HG03565 (cell line): ENCODE measurements around the gene ID1.
"Not testable (repeated sequence)": the region's sequence is repeated elsewhere in the genome, so short reads cannot be mapped to it uniquely, and the experiment has no call there.

Experiments
- ATAC-seq: cut with Tn5 transposase; IDR thresholded peaks from one replicate; pipeline ENCODE4 v1.9.1; 2021; ENCODE audit warnings: mild to moderate bottlenecking, moderate library complexity; ENCODE audit not compliant: unreplicated experiment

Gene ID1

DNA sequence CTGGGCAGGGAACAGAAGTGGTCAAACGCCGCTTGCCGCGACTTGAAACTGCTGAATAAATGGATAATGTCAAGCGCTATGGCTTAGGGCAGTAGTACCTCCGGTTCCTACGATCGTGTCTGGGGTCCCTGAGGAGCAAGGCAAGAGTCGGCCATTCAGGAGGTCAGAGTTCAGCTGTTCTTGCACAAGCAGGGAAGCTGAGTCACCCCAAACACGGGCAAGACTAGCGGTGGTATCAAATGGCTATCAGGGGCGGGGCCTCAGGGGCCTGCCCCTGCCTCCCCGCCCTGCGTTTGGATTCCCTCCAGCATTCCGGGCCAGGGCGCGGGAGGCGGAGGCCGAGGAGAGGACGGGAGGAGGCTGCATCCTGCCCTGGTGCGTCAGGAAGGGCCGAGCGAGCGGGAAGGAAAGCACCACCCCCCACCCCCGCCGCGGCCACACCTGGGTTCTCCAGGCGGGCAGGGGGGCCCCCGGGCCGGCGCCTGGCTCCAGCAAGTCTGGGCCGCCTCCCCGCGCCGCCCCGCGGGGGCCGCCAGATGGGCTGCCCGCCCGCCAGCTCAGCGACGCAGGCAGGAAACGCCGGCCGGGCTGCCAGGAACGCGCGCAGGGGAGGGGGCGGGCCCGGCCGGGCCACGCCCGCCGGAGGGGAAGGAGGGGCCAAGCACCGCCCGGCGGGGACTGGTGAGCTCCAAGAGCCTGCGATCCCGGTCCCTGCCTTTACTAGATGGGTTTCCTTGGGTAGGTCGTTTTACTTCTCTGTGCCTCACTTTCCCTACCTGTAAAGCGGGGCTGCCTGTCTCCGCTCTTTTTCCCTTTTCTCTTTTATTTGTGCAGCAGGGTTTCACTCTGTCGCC is 32.2 kb upstream of the ID1 start:
- peak; percentile 78 for ATAC-seq

DNA sequence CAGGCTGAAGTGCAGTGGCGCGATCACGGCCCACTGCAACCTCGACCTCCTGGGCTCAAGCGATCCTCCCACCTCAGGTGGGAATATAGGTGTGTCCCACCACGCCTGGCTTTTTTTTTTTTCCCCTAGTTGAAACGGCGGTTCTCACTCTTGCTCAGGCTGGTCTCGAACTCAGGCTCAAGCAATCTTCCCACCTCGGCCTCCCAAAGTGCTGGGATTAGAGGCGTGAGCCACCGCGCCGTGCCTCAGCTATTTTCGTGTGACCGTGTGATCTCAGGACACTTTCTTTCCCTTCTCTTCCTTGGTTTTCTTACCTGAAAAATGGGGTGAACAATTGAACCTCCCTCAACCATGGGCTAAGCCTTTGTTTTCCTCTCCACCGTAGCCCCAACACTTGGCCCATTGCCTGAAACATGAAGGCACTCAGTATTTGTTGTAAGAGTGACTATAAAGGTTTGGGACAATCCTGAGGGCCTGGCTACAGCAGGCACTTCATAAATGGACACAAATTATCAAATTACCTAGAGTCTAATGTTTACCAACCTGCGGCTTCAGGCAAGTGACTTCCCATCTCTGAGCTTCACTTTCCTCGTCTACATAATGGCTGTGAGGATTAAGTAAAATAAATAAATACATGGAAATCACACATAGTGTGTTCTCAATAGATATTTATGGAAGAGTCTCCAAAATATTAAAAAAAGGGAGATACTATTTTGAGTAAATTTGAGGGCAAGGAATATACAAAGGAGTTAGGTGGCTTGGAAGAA is 31.4 kb upstream of the ID1 start:
- no peak for ATAC-seq

DNA sequence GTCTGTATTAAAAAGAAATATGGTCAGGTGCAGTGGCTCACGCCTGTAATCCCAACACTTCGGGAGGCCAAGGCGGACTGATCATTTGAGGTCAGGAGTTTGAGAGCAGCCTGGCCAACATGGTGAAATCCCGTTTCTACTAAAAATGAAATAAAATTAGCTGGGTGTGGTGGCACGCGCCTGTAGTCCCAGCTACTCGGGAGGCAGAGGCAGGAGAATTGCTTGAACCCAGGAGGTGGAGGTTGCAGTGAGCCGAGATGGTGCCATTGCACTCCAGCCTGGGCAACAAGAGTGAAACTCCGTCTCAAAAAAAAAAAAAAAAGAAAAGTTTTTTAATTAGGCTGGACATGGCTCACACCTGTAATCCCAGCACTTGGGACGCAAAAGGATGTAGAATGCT is 30.1 kb upstream of the ID1 start:
- not testable (repeated sequence) for ATAC-seq

DNA sequence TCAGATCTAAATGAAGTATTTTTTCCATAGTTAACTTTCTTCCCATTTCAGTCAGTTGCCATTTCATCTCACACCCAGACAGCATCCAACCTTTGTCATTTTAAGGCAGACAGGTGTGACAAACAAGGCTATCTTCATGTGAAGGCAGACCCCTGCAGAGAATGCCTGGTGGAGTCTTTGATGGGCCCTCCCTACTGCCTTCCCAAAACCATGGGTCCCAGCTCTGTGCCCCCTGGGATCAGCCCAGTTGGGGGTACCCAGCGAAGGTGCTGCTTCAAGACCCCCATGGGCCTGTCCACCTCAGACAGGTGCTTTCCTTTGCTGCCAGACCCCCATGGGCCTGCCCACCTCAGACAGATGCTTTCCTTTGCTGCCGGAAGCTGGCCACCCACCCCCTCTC is 28.3 kb upstream of the ID1 start:
- ATAC-seq = no peak

DNA sequence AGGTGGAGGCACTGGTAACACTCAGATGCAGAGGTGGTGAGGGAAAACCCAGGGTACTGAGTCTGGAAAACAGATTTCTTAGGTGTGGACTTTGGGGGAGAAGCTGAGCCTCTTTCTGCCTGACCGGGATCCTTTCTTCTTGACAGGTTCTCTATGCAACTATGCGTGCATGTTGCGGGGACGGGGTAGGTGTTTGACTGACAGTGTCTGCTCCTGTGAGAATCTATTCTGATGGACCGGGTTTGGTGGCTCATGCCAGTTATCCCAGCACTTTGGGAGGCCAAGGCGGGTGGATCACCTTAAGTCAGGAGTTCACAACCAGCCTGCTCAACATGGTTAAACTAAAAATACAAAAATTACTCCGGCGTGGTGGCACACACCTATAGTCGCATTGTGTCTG is 27.9 kb upstream of the ID1 start:
- ATAC-seq = no peak

DNA sequence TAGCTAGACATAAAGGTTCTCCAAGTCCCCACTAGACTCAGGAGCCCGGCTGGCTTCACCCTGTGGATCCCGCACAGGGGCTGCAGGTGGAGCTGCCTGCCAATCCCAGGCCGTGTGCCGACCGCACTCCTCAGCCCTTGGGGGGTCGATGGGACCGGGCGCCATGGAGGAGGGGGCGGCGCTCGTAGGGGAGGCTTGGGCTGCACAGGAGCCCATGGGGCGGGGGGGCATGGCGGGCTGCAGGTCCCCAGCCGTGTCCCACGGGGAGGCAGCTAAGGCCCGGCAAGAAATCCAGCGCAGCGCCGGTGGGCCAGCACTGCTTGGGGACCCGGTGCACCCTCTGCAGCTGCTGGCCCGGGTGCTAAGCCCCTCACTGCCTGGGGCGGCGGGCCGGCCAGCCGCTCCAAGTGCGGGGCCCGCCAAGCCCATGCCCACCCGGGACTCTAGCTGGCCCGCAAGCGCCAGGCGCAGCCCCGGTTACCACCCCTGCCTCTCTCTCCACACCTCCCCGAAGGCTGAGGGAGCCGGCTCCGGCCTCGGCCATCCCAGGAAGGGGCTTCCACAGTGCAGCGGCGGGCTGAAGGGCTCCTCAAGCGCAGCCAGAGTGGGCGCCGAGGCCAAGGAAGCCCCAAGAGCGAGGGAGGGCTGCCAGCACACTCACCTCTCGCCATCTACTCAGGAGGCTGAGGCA is 26.5 kb upstream of the ID1 start:
- ATAC-seq = no peak

DNA sequence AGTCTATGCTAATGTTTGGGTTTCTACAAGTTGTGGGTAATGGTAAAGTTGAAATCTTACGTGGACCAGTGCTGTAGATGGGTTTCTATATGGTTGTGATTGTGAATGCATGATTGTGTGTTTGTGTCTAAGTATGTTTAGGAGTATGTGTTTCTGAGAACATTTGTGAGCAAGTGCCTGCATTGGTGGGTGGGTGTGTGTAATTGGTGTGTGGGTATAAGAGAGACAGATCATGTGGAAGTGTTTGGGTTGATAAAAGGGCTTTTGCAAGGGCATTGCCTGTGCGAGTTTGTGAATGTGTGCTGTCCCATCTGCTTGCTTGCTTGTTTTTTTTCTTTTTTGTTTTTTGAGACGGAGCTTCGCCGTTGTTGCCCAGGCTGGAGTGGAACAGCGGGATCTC is 25.8 kb upstream of the ID1 start:
- no peak for ATAC-seq

DNA sequence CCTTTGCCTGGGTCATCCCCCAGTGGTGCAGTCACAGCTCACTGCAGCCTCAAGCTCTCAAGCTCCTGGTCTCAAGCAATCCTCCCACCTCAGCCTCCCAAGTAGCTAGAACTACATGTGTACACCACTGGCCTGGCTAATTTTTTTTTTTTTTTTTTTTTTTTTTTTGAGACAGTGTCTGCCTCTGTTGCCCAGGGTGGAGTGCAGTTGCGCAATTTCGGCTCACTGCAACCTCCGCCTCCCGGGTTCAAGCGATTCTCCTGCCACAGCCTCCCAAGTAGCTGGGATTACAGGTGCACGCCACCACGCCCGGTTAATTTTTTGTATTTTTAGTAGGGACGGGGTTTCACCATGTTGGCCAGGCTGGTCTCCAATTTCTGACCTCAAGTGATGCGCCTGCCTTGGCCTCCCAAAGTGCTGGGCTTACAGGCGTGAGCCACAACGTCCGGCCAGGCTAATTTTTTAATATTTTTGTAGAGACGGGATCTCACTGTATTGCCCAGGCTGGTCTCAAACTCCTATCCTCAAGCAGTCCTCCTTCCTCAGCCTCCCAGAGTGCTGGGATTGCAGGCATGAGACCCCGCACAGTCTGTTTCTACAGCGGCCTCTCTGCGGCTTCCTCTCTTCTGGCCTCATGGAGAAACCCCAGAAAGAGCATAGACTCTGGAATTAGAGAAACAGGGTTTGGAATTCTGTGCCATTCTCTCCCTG is 25.0 kb upstream of the ID1 start:
- not testable (repeated sequence) for ATAC-seq

DNA sequence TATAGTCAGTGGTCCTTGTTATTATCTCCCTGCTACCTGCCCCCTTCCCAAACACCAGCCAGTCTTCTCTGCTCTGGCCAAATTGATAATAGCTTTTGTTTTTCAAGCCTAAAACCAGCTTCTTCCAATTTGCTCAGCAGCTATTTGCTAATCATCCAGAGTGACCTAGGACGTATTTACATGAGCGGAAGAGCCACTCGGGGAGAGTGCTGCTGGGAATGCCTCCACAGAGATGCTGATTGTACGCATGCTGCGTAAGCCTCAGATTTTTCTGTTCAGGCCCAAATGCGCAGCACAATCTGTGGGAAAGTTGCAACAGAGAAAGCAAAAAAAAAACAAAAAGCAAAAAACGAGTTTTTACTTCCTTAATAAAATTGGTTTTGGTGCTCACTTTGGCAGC is 24.4 kb upstream of the ID1 start:
- no peak for ATAC-seq

DNA sequence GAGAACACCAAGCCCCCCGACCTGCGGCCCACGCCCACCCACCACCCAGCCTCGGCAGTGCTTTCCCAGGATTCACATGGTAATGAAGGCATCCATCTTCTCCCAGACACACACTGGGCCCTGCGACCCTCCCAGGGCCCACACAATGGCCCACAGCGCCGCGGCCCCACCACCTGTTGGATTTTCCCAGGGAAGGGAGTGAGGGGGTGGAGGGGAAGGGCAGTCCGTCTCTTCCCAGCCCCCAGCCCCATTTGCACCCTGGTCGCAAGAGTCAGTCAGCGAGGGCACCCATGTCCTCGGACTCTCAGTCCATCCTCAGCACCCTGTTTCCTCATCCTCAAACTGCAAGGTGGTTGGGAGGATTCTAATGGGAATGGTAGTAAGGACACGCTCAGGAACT is 23.7 kb upstream of the ID1 start:
- ATAC-seq = no peak

DNA sequence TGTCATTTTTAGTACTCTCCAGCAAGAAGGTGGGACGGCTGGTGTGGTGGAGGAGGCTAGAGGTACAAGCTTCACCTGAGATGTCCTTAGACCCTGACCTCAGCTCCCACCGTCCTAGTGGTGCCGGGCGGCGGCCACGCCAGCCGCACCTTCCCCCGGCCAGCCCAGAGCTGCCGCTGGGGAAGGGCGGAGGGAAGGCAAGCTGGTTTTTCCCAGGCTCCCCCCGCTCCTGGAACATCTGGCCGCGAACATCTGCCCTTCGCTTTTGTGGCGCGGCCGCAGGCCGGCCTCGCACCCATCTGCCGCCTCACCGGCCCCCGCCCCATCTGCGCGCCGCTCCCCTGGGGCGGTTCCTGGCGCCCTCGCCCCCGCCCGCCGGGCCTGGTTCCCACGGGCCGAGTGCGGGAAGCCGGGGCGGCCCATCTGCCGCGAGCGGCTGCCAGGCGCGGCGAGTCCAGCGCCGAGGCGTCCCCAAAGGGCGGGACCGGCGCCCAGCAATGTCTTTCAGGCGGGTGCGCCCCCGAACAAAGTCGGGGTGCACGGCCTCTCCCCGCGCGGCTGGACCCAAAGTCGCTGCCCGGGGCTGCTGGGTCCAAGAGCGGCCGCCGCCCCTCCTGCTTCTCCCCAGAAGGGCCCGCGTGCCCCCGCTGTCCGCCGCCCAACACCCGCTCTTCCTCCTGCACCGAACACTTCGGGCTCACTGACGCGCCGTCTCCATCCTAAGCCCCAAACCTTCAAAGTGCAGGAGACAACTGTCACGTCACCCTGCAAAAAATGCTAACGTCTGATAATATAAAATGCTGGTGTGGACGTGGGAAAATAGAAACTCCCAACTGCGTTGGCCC is 17.3 kb upstream of the ID1 start:
- ATAC-seq = no peak

DNA sequence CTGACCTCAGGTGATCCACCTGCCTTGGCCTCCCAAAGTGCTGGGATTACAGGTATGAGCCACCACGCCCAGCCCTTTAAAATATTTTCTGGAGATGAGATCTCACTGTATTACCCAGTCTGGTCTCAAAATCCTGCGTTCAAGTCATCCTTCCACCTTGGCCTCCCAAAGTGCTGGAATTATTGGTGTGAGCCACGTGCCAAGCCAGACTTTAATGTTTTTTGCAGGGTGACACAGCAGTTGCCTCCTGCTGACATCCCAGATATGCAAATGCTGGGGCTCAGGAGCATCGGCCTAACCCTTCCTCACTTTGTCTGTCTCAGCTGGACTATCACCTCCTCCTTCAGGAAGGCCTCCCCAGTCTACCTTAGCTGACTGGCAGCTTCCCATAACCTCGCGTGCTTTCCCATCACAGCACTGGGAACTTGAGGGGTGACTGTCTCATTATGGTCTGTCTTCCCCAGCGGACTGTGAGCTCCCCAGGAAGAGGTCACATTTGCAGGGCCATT is 14.3 kb upstream of the ID1 start:
- ATAC-seq = no peak

DNA sequence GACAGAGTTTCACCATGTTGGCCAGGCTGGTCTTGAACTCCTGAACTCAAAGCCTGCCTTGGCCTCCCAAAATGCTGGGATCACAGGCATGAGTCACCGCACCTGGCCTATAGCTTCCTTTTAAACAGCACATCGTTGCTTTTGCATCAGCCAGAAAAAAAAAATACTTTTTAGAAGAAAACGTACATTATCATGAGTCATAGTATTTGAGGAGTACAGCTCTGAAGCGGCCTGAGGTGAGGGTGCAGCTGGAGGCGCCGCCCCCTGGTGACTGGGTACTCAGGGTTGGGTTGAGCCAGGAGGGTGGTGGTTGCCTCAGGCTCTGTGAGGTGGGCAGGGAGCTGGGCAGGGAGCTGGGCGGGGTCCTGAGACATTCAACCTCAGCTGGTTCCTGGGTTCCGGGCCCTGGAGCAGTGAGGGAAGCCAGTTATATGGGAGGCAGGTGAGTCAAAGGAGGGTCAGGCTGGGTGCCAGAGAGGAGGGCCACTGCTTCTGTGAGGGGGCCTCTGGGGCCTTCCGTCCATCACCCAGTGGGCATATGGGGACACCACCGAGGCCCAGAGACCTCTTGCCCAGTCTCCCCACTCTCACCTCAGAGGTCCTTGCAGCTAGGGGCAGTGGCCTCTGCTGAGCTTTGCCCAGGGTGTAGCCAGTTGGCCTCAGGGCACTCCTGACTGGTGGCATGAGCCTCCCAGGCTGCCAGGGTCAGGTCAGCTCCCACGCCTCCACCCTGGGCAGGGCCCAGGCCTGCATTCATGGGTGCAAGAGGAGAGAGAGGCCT is 11.7 kb upstream of the ID1 start:
- ATAC-seq = no peak

DNA sequence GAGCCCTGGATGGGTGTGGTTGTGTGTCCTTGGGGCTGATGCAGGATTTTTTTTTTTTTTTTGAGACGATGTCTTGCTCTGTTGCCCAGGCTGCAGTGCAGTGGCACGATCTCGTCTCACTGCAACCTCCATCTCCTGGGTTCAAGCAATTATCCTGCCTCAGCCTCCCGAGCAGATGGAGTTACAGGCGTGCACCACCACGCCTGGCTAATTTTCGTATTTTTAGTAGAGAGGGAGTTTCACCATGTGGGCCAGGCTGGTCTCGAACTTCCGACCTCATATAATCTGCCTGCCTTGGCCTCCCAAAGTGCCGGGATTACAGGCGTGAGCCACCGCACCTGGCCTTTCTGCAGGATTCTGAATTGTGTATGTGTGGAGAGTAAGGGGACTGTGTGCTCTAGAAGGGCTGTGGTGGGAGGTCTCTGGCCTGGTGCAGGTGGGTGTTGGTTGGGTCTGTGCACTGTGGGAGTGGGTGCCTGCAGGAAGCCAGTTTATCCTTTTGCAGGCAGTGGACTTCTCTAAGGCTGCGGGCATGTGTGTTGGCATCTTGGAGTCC is 11.0 kb upstream of the ID1 start:
- no peak for ATAC-seq

DNA sequence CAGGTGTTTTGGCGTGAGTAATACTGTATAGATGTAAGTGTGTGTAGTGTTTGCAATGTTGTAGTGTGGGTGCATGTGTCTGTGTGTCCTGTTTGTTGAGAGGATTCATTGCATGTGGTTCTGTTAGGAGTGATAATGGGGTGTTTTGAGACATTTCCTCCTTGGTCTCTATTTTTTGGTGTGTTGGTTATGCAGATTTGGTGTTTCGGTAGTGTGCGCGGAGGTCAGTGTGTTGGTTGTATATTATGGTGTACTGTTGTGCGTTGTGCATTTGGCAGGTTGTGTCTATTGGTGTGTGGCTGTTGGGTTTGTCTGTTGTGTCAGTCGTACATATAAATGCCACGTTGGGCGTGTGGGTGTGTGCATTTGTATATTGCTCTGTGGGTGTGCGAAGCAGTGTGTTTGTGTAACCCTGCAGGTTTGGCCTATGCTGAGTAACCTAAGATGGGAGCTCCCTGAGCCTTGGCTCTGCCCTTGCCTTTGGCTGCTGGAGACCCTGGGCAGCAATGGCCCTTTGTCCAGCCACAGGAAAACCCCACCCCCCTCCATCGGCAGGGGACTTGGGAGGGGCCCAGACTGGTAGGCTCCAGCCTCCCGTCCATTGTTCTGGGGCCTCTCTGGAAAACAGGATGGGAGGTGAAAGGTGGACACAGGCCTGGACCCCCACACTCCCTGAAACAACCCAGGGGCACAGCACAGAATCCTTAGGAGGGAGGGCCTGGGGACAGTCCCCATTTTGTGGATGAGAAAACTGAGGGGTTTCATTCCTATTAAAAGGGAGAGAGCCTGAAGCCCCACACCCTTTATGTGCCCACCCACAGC is 10.3 kb upstream of the ID1 start:
- ATAC-seq = no peak

DNA sequence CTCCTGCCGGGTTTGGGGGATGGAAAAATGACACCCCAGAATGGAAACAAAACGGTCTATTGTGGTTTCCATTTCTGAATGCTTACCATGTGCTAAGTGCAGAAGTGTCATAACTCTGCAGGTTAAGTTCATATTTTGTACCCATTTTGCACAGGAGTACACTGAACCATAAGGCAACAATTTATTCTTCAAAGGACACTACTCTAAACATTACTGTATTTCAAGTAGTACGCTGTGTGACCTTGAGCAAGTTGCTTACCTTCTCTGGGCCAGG is 9.8 kb upstream of the ID1 start:
- ATAC-seq = no peak

DNA sequence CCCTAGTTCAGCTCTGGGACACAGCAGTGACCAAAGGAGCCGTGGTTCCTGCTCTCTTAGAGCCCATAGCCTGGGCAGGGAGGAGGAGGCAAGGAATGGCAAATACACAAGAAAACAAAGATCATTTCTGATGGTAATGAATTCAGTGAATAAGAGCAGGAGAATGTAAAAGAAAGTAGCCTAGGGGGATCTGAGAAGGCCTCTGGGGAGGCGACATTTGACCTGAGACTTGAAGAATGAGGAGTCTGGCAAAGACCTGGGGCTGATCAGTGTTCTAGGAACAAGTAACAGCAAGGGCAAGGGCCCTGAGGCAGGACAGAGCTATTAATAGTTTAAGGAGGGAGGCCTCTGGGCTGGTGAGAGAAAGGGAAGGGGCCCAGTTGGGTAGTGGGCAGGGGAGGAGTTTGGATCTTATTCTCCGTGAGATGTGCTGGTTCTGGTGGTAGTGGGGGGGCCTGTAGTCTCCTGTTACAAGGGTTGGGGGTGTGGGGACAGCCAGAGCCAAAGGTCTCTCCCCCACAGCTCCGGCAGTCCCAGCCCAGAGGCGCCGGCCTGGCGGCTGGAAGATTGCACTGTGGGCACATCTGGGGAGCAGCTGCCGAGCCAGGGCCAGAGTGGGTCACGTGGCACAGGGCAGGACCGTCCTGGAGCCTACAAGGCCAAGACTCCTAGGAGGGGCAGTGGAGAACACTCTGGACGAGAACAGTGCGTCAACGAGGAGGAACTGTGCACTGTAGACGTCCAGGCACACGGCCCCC is 9.3 kb upstream of the ID1 start:
- ATAC-seq = no peak

DNA sequence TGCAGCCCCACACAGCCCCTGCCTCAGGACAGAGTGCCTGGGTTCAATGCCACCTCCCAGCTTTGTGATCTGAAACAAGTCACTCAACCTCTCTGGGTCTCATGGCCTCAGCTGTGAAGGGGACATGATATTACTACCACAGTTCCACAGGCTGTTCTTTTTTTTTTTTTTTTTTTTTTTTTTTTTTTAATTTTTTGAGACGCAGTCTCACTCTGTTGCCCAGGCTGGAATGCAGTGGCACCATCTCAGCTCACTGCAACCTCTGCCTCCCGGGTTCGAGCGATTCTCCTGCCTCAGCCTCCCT is 8.7 kb upstream of the ID1 start:
- not testable (repeated sequence) for ATAC-seq
